GM12865 (cell line): ENCODE data around the gene PYY.

Experiments
- DNase-seq: peaks from one replicate; pipeline ENCODE4 v3.0.0; 2010; ENCODE audit warnings: low read depth
- H3K4me3 ChIP-seq: 2 replicates; pipeline ENCODE4 v1.5.1; 2011; ENCODE audit warnings: mild to moderate bottlenecking, low read depth, low read length, control low read depth
- TF ChIP-seq, protein P1 (sequence below): IDR thresholded peaks from 2 replicates; pipeline ENCODE4 v1.5.1; 2011; ENCODE audit warnings: low read length, control low read depth, low read depth, inconsistent platforms; ENCODE audit not compliant: insufficient read depth; ENCODE audit errors: missing control alignments

The PYY gene

DNA sequence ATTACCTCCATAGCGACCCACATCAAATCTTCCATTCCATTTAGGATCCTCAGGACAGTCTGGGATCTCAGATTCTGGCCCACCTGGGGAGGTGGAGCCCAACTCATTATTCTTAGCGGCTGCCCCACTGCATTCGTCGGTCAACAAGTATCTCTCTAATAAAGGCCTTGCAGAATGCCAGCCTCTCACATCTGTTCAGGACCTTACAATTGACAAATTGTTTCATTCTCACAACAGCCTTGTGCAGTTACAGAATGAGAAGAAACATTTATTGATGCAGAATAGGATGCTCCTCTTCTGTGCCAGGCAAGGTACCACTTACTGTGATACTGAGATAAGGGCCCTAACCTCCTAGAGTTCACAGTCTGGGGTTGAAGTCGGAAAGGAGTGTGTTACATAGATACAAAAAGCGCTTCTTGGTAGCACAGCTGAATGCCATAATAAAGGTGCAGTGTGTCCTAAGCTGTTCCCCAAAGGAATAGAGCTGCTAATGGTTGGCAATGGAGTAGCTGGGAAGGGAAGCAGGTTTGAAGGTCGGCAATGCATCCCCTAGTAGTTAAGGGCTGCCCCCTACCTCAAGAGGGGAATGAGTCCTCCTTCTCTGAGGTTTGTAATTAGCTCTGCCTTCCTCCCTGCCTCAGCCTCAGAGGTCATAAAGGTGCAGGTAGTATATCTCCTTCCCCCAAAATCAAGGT lies 44.1 kb downstream of the PYY start:
- TF ChIP-seq, protein P1, sequence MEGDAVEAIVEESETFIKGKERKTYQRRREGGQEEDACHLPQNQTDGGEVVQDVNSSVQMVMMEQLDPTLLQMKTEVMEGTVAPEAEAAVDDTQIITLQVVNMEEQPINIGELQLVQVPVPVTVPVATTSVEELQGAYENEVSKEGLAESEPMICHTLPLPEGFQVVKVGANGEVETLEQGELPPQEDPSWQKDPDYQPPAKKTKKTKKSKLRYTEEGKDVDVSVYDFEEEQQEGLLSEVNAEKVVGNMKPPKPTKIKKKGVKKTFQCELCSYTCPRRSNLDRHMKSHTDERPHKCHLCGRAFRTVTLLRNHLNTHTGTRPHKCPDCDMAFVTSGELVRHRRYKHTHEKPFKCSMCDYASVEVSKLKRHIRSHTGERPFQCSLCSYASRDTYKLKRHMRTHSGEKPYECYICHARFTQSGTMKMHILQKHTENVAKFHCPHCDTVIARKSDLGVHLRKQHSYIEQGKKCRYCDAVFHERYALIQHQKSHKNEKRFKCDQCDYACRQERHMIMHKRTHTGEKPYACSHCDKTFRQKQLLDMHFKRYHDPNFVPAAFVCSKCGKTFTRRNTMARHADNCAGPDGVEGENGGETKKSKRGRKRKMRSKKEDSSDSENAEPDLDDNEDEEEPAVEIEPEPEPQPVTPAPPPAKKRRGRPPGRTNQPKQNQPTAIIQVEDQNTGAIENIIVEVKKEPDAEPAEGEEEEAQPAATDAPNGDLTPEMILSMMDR = no peak
- no peak overlapping the region for H3K4me3 ChIP-seq
- no peak for DNase-seq

DNA sequence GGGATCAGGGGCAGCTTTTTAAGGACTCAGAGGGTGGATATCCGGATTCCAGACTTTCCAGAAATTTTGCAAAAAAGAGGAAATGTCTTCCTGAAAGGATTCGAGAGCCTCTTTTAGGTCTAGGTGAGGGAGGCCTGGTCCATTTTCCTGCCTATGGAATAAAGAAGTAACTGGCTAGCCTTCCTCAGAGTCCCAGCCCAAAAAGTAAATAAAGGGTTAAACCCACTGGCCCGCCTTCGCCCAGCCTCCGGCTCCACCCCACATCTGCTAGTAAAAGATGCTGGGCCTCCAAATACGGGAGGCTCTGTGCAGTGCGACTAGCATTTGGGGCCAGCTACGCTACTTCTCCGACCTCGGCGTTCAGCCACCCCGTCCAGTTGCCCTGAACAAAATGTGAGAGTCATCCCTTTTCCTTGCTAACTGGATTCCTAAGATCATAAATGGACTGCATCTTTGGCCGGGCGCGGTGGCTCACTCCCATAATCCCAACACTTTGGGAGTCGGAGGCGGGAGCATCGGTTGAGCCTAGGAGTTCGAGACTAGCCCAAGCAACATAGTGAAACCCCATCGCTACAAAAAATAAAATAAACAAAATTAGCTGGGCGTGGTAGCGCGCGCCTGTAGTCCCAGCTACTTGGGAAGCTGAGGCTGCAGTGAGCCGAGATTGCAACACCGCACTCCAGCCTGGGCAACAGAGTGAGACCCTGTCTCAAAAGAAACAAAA lies 45.6 kb downstream of the PYY start:
- TF ChIP-seq, protein P1 = no peak
- H3K4me3 ChIP-seq = no peak overlapping the region
- DNase-seq = peak; percentile 31

DNA sequence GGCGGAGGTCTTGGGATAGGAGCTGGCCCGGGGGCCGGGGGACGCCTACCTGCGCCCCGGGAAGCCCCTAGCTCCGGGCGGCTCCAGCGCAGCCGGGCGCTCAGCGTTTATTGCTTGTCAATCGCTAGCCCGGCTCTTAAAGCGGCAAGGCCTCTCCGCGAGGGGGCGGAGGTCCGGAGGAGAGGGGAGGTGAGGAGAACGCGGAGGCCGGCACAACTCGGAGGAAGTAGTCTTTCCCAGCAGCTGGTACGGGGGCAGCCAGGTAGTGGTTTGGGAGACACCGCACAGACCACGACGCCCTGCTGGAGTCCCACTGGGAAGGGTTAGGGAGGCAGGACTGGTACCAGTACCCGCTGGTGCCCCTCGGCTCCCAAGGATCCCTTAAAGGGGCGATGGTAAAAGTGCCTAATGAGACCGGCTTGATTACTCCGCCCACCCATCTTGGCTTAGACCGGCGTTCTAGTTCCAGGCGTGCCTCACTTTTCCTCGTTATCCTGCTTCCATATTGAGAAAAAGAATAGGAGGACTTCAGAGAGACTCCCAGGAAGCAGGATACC lies 46.2 kb downstream of the PYY start, which contains the start of gene MPP2:
Gene MPP2 (minus strand): TSS at position 112 of the 557 bp plus-strand sequence. CDS start 3,076 bp downstream, outside the sequence.
- TF ChIP-seq, protein P1 = no peak
- peak; percentile 19 for DNase-seq
- H3K4me3 ChIP-seq = no peak within 1 kb of the TSS

GRCh38 chr17:43906951-43907424 lies 46.8 kb downstream of the PYY start:
- TF ChIP-seq, protein P1 = no peak
- H3K4me3 ChIP-seq = no peak overlapping the region
- DNase-seq = no peak

GRCh38 chr17:43905985-43906852 lies 47.5 kb downstream of the PYY start:
- TF ChIP-seq, protein P1 = no peak
- no peak overlapping the region for H3K4me3 ChIP-seq
- DNase-seq = no peak

- TF ChIP-seq, protein P1 = no peak
- DNase-seq = no peak
- no peak overlapping the region for H3K4me3 ChIP-seq
These were observed 48.2 kb downstream of the PYY start for GRCh38 chr17:43905400-43905984.
